ENCODE data around the gene AK5. TPM values are rescaled to one million over a fixed set of nuclear protein-coding genes. Genes with fewer than 3 reads are reported as not detected.
A peak's percentile ranks its signal among the peaks of the same experiment; 100 is the strongest.

Gene AK5
- total and polyA plus RNA-seq, 2 experiments from 2014 or later, result 8.8 to 12.2 TPM

GRCh38 chr1:77538956-77539518, 257.2 kb downstream of the AK5 start:
- H2AFZ ChIP-seq, result no peak overlapping the region

More at GRCh38 chr1:77538956-77539518, 257.2 kb downstream of the AK5 start:
- peak; percentile 29; the same call in 2 of the 3 replicates for ATAC-seq
- Mint-ChIP-seq H3K36me3 (ENCODE audit: low read depth) (no peaks in the 10 kb centered on the region; the same call in 2 of the 3 replicates), H3K9me3 (no peaks in the 10 kb centered on the region), H3K4me3 (no peak overlapping the region), H3K27ac (no peak overlapping the region), H3K4me1 (peaks cover 7% of the 10 kb centered on the region; the same call in 2 of the 3 replicates), H3K27me3 (ENCODE audit: insufficient read depth, low read depth, poor library complexity) (peaks cover 9% of the 10 kb centered on the region)
- H3F3A ChIP-seq (replicated peaks; ENCODE audit: low read depth), result no peaks in the 10 kb centered on the region
- H3K4me1 ChIP-seq (ENCODE audit: insufficient read depth), result no peaks in the 10 kb centered on the region
- H3K27ac ChIP-seq (ENCODE audit: low read depth), result no peak overlapping the region
- DNase-seq (ENCODE audit: low spot score), result no peak
- H3K27me3 ChIP-seq (ENCODE audit: insufficient read depth), result no peaks in the 10 kb centered on the region
- no peaks in the 10 kb centered on the region for H3K79me2 ChIP-seq (replicated peaks; ENCODE audit: insufficient read depth)
- no peaks in the 10 kb centered on the region for H3K36me3 ChIP-seq (ENCODE audit: insufficient read depth)
- H4K20me1 ChIP-seq (replicated peaks; ENCODE audit: insufficient read depth), result no peaks in the 10 kb centered on the region
- TF ChIP-seq REST (IDR thresholded peaks at IDR 0.05; ENCODE audit: unreplicated experiment), result no peak
- TF ChIP-seq CTCF (conservative IDR thresholded peaks at IDR 0.05; ENCODE audit: low read depth in 2 of 2), result no peak
- no peak for TF ChIP-seq JUNB (IDR thresholded peaks at IDR 0.05; ENCODE audit: unreplicated experiment)
- TF ChIP-seq CREB1 (CRISPR knock-in tag; IDR thresholded peaks at IDR 0.05; ENCODE audit: low read depth), result no peak
- no peak for TF ChIP-seq NANOG (IDR thresholded peaks at IDR 0.05; ENCODE audit: borderline replicate concordance)
- TF ChIP-seq ZNF462 (CRISPR knock-in tag; IDR thresholded peaks at IDR 0.05), result no peak
- TF ChIP-seq ZNF114 (CRISPR knock-in tag; IDR thresholded peaks at IDR 0.05), result no peak
- no peak for TF ChIP-seq EZH2phosphoT487 (IDR thresholded peaks at IDR 0.05; ENCODE audit: unreplicated experiment)
- no peak for TF ChIP-seq ETS1 (IDR thresholded peaks at IDR 0.05)
- TF ChIP-seq POLR2AphosphoS5 (IDR thresholded peaks at IDR 0.05; ENCODE audit: low read depth), result no peak
- no peak for TF ChIP-seq EZH2 (IDR thresholded peaks at IDR 0.05; ENCODE audit: low read depth, unreplicated experiment)
- TF ChIP-seq STAT1 (IDR thresholded peaks at IDR 0.05; ENCODE audit: unreplicated experiment), result no peak
- no peak overlapping the region for H3K4me2 ChIP-seq
- no peak overlapping the region for H3K4me3 ChIP-seq
- H3K9me2 ChIP-seq (ENCODE audit: insufficient read depth), result no peaks in the 10 kb centered on the region

Data from GM23338 (cell line).